Nasal cavity respiratory epithelium epithelial cell of viscerocranial mucosa (primary cell): ENCODE data around the gene SLC35F1. TPM values are rescaled to one million over a fixed set of nuclear protein-coding genes. Genes with fewer than 3 reads are reported as not detected.

Experiments
- total RNA-seq: library from RNA; depleted of rRNA; stranded (reverse); fragments of >200 nt; gene quantifications from 2 replicates; pipeline ENCODE4 v1.2.3, GENCODE V29; 2014

SLC35F1 gene
- total RNA-seq: under 0.01 TPM in 1 of 2 replicates, not detected in the other

GRCh38 chr6:117906958-117907600, at the start of gene SLC35F1:
Gene SLC35F1 (plus strand): TSS chr6:117907264.

Other genes starting within 250 kb of the SLC35F1 start
- gene NUS1, start 231.8 kb upstream of the SLC35F1 start, total RNA-seq: 36.5 and 39.0 TPM in 2 replicates